ENCODE data around the gene CCNQ. TPM values are rescaled to one million over a fixed set of nuclear protein-coding genes. Genes with fewer than 3 reads are reported as not detected.

The CCNQ gene
- total and polyA plus RNA-seq, 2 experiments from 2014 or later, result 34.5 to 45.5 TPM

- H3K36me3 ChIP-seq (ENCODE audit: low read depth), result no peaks in the 10 kb centered on the region
- no peaks in the 10 kb centered on the region for H4K20me1 ChIP-seq (ENCODE audit: insufficient read depth)
- H3K4me2 ChIP-seq (ENCODE audit: unreplicated experiment), result no peak overlapping the region
- no peak overlapping the region for H3K4me3 ChIP-seq
- TF ChIP-seq EZH2phosphoT487 (IDR thresholded peaks at IDR 0.05; ENCODE audit: insufficient read depth, low read depth), result no peak
- no peak for TF ChIP-seq EZH2 (IDR thresholded peaks at IDR 0.05; ENCODE audit: insufficient read depth, poor library complexity, severe bottlenecking)
- no peak overlapping the region for H3K9ac ChIP-seq
- in situ Hi-C loops (cut with MboI), result no loop called here
- H3F3A ChIP-seq (ENCODE audit: insufficient read depth), result no peaks in the 10 kb centered on the region
- no peaks in the 10 kb centered on the region for H3K9me2 ChIP-seq (ENCODE audit: insufficient read depth)
- no peak overlapping the region for H3K27ac ChIP-seq
- H3K9me3 ChIP-seq (ENCODE audit: low read depth), result no peaks in the 10 kb centered on the region
- H3K79me2 ChIP-seq (ENCODE audit: insufficient read depth), result no peaks in the 10 kb centered on the region
- 69% methylated on average over 6 to 9 of the region's 9 CpGs for WGBS, 2 experiments (ENCODE audit: low coverage in 1 of 2, low lambda C conversion rate in 2 of 2, missing lambda C conversion rate in 2 of 2)
- no peak for DNase-seq
- H2AFZ ChIP-seq, result peak overlapping the region; percentile 83
- 0 out of 2 replicates have a peak, but pooled peaks cover 4% of the 10 kb centered on the region for H3K27me3 ChIP-seq (replicated peaks; ENCODE audit: insufficient read depth)
- no peaks in the 10 kb centered on the region for H3K4me1 ChIP-seq (ENCODE audit: insufficient read depth)
Observed at GRCh38 chrX:153610836-153611213, 11.9 kb upstream of the CCNQ start.

- peak overlapping the region; percentile 73 for H3K4me2 ChIP-seq (ENCODE audit: unreplicated experiment)
- no peak overlapping the region for H3K27ac ChIP-seq
- DNase-seq, result peak; percentile 80
- 0 out of 2 replicates have a peak, but pooled peaks cover 4% of the 10 kb centered on the region for H3K27me3 ChIP-seq (replicated peaks; ENCODE audit: insufficient read depth)
- TF ChIP-seq EZH2phosphoT487 (IDR thresholded peaks at IDR 0.05; ENCODE audit: insufficient read depth, low read depth), result no peak
- TF ChIP-seq EZH2 (IDR thresholded peaks at IDR 0.05; ENCODE audit: insufficient read depth, poor library complexity, severe bottlenecking), result no peak
- H3K4me3 ChIP-seq, result peak overlapping the region; percentile 62
- no peaks in the 10 kb centered on the region for H4K20me1 ChIP-seq (ENCODE audit: insufficient read depth)
- no peaks in the 10 kb centered on the region for H3F3A ChIP-seq (ENCODE audit: insufficient read depth)
- in situ Hi-C loops (cut with MboI), result no loop called here
- H2AFZ ChIP-seq, result peak overlapping the region; percentile 83
- no peaks in the 10 kb centered on the region for H3K36me3 ChIP-seq (ENCODE audit: low read depth)
- H3K9me2 ChIP-seq (ENCODE audit: insufficient read depth), result no peaks in the 10 kb centered on the region
- peak overlapping the region; percentile 50; the same call in 1 of the 2 replicates for H3K9ac ChIP-seq
- H3K9me3 ChIP-seq (ENCODE audit: low read depth), result no peaks in the 10 kb centered on the region
- WGBS, 2 experiments (ENCODE audit: low coverage in 1 of 2, low lambda C conversion rate in 2 of 2, missing lambda C conversion rate in 2 of 2), result 5 to 8% methylated on average over 21 to 28 of the region's 63 CpGs
- no peaks in the 10 kb centered on the region for H3K79me2 ChIP-seq (ENCODE audit: insufficient read depth)
- H3K4me1 ChIP-seq (ENCODE audit: insufficient read depth), result no peaks in the 10 kb centered on the region
Observed at GRCh38 chrX:153609917-153610835, 11.2 kb upstream of the CCNQ start.

- Histone ChIP-seq H3K27me3 (replicated peaks; ENCODE audit: insufficient read depth) (no peaks in the 10 kb centered on the region), H3K9me3 (ENCODE audit: low read depth) (no peaks in the 10 kb centered on the region), H3K27ac (no peak overlapping the region), H3K4me2 (ENCODE audit: unreplicated experiment) (peak overlapping the region; percentile 42), H3K9me2 (ENCODE audit: insufficient read depth) (no peaks in the 10 kb centered on the region), H3K79me2 (ENCODE audit: insufficient read depth) (no peaks in the 10 kb centered on the region), H3K4me1 (ENCODE audit: insufficient read depth) (no peaks in the 10 kb centered on the region), H3F3A (ENCODE audit: insufficient read depth) (no peaks in the 10 kb centered on the region), H3K36me3 (ENCODE audit: low read depth) (no peaks in the 10 kb centered on the region), H4K20me1 (ENCODE audit: insufficient read depth) (no peaks in the 10 kb centered on the region), H3K4me3 (no peak overlapping the region), H3K9ac (no peak overlapping the region), H2AFZ (no peak overlapping the region)
- in situ Hi-C loops (cut with MboI), result no loop called here
- TF ChIP-seq EZH2 (IDR thresholded peaks at IDR 0.05; ENCODE audit: insufficient read depth, poor library complexity, severe bottlenecking), result no peak
- no peak for TF ChIP-seq EZH2phosphoT487 (IDR thresholded peaks at IDR 0.05; ENCODE audit: insufficient read depth, low read depth)
- peak; percentile 44 for DNase-seq
- WGBS, 2 experiments (ENCODE audit: low coverage in 1 of 2, low lambda C conversion rate in 2 of 2, missing lambda C conversion rate in 2 of 2), result 27 to 31% methylated on average over 4 of the region's 4 CpGs
Observed at GRCh38 chrX:153608806-153609205, 9.9 kb upstream of the CCNQ start.

- no peak overlapping the region for H3K9ac ChIP-seq
Observed at GRCh38 chrX:153608376-153608775, 9.4 kb upstream of the CCNQ start.

More at GRCh38 chrX:153608376-153608775, 9.4 kb upstream of the CCNQ start:
- Histone ChIP-seq H2AFZ (no peak overlapping the region), H3K4me3 (no peak overlapping the region), H3K4me1 (ENCODE audit: insufficient read depth) (no peaks in the 10 kb centered on the region), H3K79me2 (ENCODE audit: insufficient read depth) (no peaks in the 10 kb centered on the region), H4K20me1 (ENCODE audit: insufficient read depth) (no peaks in the 10 kb centered on the region), H3F3A (ENCODE audit: insufficient read depth) (no peaks in the 10 kb centered on the region), H3K36me3 (ENCODE audit: low read depth) (no peaks in the 10 kb centered on the region), H3K9me2 (ENCODE audit: insufficient read depth) (no peaks in the 10 kb centered on the region), H3K4me2 (ENCODE audit: unreplicated experiment) (peak overlapping the region; percentile 42), H3K27ac (no peak overlapping the region), H3K9me3 (ENCODE audit: low read depth) (no peaks in the 10 kb centered on the region), H3K27me3 (replicated peaks; ENCODE audit: insufficient read depth) (no peaks in the 10 kb centered on the region)
- no peak for TF ChIP-seq EZH2phosphoT487 (IDR thresholded peaks at IDR 0.05; ENCODE audit: insufficient read depth, low read depth)
- no peak for TF ChIP-seq EZH2 (IDR thresholded peaks at IDR 0.05; ENCODE audit: insufficient read depth, poor library complexity, severe bottlenecking)
- 45 to 50% methylated on average over 2 of the region's 2 CpGs for WGBS, 2 experiments (ENCODE audit: low coverage in 1 of 2, low lambda C conversion rate in 2 of 2, missing lambda C conversion rate in 2 of 2)
- in situ Hi-C loops (cut with MboI), result no loop called here
- no peak for DNase-seq
